ENCODE results near the gene MATN1.

MATN1 gene

DNA sequence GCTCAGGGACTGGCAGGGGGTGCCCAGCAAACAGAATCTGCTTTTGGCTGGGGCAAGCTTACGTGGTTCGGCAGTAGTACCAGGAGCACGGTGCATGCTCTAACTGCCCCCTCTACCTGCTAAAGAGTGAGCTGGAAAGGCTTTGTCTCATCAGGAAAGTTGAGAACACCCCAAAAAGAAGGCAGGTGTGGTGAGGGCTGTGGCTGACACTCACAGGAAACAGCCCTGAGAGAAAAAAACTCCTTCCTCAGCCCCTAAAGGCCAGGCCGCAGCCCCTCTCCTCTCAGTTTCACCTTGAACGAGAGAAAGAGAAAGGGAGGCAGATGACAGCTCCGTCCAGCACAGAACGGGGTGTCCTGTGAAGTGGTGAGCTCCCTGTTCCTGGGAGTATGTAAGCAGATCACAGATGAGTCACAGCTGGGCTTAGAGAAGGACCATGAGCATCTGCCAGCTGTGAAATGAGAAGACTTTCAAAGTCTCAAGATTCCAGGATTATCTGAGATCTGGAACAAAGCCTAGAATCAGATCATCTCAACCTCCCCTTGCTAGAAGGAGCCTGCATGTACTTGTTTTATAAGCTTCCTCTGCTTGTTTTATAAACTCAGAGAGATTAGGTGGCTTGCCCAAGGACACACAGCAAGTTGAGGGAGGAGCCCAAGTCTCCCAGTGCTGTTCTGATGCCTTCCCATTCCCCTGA, 20.8 kb upstream of the MATN1 start:
- DNase-seq: no peak

DNA sequence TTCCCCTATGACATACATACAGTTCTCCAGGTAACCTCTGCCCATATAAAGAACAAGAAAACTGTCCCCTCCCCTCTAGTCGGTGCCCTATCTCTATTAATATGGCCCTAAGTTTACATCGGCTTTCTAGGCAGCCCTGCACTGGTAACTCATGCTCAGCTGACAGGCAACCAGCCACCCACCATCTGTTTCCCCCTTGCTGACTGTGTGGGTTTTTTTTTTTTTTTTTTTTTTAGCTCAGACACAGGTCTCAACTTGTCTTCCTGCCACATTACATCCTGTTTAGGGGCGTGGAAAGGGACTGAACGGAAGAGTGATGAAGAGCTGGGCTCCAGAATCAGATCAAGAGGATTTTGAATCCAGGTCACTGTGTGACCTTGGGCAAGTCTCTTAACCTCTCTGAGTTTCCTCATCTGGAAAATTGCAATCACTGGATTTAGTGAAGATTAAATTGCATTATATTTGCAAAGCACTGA, 20.2 kb upstream of the MATN1 start:
- DNase-seq: no peak

GRCh38 chr1:30742963-30743559, 19.7 kb upstream of the MATN1 start:
- DNase-seq: no peak

- DNase-seq: no peak
Measured at GRCh38 chr1:30742300-30742962, 19.0 kb upstream of the MATN1 start.

DNA sequence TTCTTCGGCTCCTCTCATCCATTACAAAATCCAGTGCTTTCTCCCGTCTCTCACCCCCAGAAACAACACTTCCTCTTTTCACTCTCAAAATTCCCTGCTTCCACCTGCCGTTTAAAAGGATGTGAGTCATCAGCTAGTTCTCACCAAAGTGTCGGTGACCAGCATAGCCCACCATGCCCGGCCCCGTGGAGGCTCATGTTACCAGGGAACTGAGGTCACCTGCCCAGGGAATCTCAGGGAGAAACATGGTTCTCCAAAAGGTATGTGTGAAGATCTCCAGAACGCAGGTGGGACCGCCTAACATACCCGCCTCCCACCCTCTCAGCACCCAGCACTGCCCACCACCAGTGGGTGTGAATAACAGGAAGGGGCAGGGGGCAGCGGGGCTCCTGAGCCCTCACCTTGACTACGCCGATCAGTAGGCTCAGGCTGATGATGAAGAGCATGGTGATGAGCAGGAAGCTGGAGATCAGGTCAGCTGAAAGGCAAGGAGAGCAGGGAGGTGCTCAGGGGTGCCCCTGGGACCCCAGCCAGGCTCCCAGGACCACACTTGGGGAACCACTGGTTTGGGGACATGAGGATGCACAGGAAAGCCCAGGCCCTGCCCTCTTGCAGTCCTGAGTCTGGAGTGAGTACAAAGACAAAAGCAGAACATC, 18.0 kb upstream of the MATN1 start:
- DNase-seq: no peak

DNA sequence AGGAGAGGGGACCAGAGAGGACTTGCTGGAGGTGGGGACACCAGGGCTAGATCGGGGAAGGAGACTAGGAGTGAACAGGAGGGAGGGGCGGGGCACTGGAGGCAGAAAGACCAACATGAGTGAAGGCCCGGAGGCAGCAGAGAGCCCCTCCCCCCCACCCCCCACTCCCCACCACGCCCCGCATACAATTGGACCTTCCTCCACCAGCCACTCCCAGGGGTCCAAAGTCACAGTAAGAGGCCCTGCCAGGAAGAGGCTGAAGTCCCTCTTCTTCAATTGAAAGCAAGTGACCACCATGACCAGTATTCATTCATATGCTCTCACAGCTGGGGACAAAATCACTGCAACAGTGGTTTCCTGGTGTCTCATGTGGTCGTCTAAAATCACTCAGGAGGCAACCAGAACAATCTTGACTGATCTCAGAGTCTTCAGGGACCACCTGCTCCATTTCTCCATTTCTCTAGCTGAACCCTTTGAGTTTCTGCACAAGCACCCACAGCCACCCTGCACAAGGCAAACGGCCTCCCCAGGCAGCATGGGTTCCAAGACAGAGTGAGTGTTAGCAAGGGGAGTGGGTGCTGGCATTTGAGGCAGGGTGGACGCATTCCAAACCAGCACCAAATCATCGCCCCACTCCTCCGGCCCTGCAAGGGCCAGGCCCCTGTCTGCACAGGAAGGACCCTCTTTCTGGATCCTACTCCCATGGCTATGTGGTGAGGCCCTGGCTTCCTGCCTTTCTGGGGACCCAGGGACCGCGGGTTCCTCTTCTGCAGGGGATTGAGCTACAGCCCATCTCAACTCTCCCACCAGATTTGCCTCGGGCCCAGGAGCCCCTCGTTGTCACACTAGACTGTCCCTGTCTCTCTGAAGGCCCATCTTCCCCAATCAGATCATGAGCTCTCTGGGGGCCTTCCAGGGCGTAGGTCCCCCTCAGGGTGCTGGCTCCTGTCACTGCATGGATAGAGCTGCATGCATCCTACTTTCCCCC, 17.2 kb upstream of the MATN1 start:
- no peak for DNase-seq

- no peak for DNase-seq
Measured at GRCh38 chr1:30739601-30740000, 16.2 kb upstream of the MATN1 start.

DNA sequence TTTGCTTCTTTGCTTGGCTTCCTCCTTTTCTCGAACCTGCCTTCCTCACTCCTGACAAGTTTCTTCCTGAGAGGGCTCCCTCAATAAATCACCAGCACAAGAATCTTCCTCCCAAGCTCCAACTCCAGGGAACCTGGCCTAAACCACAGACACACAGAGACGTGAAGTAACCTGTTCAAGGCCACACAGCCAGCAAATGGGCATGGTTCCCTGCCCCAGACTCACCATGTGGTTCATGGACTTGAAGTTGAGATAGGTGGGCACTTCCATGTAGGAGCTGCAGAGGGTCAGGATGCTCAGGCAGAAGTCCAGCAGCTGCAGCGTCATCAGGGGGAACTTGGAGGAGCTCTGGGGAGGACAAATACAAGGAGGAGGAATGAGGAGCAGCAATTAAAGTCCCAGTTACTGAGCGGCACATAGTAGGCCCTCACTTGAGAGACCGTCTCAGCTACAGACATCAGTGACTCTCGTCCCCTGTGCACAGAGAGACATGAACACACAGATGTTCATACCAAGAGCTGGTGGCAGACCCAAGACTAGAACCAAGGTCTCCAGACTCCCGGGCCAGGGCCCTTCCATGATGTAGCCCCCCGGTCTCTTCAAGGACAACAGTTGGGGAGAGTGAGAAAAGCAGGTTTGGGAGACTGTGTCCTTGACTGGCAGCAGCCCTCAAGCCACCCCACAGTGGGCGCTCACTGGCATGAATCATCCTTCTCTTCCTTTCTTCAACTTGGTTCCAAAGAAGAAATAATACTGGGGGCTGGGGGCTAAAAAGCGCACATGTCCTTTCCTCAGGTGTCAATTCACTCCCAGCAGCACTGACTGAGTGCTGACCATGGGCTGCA, 15.6 kb upstream of the MATN1 start:
- DNase-seq: no peak

DNA sequence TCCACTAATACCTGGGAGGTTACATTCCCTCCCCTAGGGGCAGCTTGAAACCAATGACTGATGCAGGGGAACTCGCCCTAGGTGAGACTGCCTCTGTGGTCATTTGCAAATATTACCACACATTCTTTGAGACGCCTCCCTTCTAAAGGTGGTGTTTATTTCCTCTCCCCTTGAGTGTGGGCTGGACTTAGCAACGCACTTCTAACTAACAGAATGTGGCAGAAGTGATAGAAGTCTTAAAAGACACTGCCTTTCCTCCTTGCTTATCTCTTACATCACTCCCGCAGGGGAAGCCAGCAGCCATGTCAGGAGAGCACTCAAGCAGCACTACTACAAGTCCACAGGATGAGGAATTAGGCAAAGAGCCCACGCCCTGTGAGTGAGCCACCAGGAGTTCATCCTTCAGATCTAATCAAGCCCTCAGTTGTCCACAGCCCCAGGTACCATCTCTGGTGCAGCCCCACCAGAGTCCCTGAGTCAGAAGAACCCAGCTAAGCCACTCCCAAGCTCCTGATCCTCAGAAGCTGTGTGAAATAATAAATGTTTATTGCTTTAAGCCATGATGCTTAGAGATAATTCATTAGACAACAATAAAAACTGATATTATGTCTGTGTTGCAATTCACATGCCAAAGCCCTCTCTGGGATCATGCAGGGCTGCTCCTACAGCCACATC, 14.8 kb upstream of the MATN1 start:
- DNase-seq: no peak

GRCh38 chr1:30737357-30738039, 14.1 kb upstream of the MATN1 start:
- DNase-seq: no peak

GRCh38 chr1:30735668-30736498, 12.5 kb upstream of the MATN1 start:
- no peak for DNase-seq

GRCh38 chr1:30735124-30735523, 11.7 kb upstream of the MATN1 start:
- DNase-seq: no peak

DNA sequence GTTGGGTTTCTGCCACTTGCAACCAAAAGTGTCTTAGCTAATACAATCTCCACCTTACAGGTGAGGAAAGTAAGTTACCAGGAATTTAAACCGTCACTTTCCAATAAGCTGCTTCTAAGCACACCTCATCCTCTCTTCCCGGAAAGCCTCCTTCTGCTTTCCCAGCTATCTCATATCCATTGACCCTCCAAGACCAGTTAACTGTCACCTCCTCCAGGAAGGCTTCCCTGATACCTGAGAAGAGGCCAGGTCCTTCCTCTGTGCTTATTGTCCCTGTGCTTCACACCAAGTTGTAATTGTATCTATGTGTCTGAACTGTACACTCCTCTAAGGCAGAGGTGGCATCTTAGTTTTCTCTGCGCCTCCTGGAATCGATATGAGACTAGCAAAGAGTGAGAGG, 11.2 kb upstream of the MATN1 start:
- DNase-seq: no peak

DNA sequence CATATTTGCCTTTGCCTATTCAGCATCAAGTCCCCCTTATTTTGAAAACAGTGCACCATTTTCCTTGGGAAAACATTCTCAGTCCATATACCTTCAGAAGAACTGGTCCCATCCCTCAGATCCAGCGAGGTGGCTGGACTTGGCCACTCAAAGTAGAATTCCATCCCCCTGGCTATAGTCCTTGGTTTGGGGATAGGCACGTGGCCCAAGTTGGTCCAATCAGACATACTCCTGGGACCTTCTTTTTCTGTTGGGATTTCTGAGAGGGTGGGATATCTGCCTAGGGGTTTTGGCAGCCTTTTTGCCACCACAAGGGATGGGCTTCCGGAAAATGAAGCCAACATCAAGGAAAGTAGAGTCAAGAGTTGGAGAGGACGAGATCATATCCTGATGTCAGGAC, 10.7 kb upstream of the MATN1 start:
- DNase-seq: no peak

GRCh38 chr1:30733493-30733892, 10.1 kb upstream of the MATN1 start:
- no peak for DNase-seq

- DNase-seq: no peak
Measured at GRCh38 chr1:30732277-30732996, 9.1 kb upstream of the MATN1 start.

GRCh38 chr1:30731806-30732276, 8.5 kb upstream of the MATN1 start:
- no peak for DNase-seq

DNA sequence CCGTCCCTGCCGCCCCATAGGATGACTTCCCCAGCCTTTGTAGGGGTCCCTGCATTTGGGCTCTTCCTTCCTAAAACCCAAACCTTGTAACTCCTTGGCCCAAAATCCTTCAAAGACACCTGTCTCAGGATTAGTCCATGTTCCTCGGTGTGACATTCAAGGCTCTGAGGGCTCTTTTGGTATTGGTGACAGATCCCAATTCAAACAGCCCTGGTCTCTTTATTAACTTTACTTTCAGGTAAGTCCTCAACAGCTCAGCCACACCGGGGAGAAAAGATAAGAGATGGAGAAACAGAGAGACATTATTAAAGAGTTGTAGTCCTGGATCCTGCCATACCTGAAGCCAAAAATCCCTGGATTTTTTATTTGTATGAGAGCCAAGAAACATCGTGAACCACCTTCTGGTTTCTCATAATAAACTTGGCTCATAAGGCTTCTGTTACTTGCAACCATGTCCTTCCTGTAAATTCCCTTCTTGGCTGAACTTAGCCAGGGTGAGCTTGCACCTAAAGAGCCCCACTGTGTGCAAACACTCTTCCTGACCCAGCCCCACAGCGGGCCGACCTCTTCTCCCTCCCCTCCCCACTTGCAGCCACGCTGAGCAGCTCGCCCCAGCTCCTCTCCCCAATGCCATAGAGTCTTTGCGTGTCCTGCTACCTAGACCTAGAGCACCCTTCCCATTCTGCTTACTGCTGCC, 7.9 kb upstream of the MATN1 start:
- DNase-seq: no peak
